GM12872 (cell line): ENCODE results near the gene NKAIN2.

Source experiments
- TF ChIP-seq, protein P1 (sequence below): IDR thresholded peaks from 3 replicates; pipeline ENCODE4 v1.5.1; 2011; ENCODE audit warnings: low read depth, mild to moderate bottlenecking, low read length, moderate library complexity; ENCODE audit not compliant: insufficient read depth

Gene NKAIN2

DNA sequence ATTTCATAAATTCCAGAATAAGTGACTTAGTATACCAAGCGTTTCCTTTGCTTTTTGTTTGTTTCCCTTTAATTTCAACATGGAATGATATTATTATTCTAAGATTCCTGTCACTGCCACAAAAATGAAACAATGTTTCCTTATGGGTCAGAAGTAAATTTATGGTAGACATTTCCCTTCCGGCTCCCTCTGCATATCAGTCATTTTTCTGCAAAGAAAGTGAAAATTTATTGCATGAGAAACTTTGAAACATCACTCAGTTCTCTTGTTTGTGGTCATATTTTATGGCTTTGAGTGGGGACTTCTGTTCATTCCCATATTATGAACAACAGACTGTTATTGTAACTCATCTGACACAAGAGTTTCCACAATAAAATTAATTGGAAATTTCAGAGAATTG, 97.8 kb downstream of the NKAIN2 start:
- TF ChIP-seq, protein P1, sequence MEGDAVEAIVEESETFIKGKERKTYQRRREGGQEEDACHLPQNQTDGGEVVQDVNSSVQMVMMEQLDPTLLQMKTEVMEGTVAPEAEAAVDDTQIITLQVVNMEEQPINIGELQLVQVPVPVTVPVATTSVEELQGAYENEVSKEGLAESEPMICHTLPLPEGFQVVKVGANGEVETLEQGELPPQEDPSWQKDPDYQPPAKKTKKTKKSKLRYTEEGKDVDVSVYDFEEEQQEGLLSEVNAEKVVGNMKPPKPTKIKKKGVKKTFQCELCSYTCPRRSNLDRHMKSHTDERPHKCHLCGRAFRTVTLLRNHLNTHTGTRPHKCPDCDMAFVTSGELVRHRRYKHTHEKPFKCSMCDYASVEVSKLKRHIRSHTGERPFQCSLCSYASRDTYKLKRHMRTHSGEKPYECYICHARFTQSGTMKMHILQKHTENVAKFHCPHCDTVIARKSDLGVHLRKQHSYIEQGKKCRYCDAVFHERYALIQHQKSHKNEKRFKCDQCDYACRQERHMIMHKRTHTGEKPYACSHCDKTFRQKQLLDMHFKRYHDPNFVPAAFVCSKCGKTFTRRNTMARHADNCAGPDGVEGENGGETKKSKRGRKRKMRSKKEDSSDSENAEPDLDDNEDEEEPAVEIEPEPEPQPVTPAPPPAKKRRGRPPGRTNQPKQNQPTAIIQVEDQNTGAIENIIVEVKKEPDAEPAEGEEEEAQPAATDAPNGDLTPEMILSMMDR, result no peak

DNA sequence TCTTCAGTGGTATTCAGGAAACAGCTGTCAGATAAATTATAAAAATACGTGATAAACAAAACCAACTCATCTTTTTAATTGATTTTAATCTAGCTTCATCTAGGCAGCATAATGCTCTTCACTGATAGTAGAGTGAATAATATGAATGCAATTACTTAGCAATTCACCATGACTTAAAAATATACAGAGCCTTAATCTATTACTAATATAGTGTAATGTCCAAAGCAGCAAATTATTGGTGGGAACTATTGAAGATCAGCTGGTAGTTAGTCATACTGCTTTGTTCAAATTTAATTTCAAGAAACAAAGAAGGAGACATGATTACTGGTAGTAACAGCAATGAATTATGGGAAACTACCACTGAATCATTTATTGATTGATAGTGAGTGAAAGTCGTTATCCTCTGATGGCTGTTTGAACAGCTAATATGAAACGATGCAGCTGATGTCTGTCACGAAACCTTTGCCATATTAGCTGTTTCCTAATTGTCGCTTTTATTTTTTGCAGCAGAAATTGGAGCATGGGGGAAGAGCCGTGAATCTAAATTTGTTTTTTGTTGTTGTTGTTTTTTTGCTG, 99.2 kb downstream of the NKAIN2 start:
- TF ChIP-seq, protein P1, result no peak

- TF ChIP-seq, protein P1, result no peak
These were observed 100.6 kb downstream of the NKAIN2 start for GRCh38 chr6:123904228-123904627.

DNA sequence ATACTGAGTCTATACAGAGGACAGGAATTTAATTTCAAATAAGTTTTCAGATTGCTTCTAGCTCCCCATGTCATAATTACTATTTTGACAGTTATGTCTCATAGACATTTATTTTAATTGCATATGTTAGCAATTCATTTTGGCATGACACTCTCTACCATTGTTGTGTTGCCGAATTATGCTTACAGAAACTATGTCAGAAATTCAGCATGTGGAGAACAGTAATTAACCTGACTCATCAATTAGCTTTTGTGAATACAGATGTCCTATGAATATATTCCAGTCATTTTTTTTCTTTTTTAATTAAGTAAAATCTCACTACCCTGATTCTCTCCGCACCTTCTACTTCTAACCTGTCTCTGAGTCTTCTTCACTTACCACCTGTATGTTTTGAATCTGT, 105.1 kb downstream of the NKAIN2 start:
- TF ChIP-seq, protein P1, result no peak

- TF ChIP-seq, protein P1, result no peak
These were observed 106.3 kb downstream of the NKAIN2 start for GRCh38 chr6:123909989-123910388.

GRCh38 chr6:123913863-123914262, 110.2 kb downstream of the NKAIN2 start:
- TF ChIP-seq, protein P1, result no peak

DNA sequence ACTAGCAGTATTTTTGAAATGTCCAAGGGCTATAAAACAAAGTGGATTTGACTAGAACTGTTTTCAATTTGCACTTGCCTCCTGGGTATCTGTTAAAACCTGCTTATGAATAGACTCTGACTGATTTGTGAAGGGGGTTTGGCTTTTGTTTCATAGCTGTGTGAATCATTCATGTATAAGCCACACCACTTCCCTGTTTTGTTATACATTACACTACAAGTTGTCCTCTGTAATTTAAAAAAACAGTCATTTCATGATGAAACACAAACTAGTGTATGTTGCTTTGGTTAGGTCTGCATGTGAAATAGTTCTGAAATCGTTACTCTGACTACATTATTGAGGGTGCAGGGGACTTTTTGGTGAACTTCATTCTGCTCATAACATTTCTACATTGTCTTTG, 121.7 kb downstream of the NKAIN2 start:
- TF ChIP-seq, protein P1, result no peak
